ENCODE data around the gene ATG10.
"Not testable (repeated sequence)": the region's sequence is repeated elsewhere in the genome, so short reads cannot be mapped to it uniquely, and the experiment has no call there.

The ATG10 gene

DNA sequence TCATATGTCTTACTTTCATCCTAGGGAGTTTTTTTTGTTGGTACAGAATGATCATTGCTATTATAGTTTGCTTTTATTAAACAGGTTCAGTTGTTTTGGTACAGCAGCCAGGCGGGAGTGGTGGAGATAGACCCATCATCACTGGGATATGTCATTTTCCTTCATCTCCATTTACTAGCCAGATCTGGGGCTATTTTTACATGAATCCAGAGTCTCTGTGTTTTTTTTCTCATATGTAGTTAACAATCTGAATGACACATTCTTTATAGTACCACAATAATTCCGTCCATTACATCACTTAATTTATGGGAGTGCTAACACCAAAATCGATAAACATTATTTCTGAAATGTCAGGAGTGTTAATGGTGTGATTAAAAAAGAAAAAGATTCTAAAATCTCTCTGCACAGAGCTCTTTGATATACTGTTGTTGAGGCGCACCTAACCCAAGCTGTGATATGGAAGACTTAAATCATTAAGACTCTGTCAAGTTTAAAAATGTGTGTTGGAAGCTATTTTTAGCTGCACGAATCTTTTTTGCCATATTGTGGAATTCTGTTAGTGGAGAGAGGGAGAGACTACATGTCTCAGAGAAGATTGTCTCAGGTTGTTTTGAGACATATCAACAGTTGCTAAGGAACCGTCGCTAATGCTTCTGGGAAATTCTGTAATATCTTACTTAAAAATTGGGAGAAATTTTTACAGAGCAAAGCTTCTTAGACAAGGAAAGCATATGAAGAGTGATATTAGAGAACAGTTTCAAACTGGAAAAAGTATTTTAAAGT lies 246.7 kb downstream of the ATG10 start:
- DNase-seq (ENCODE audit: low read depth in 2 of 3, low spot score in 2 of 3) = no peak

DNA sequence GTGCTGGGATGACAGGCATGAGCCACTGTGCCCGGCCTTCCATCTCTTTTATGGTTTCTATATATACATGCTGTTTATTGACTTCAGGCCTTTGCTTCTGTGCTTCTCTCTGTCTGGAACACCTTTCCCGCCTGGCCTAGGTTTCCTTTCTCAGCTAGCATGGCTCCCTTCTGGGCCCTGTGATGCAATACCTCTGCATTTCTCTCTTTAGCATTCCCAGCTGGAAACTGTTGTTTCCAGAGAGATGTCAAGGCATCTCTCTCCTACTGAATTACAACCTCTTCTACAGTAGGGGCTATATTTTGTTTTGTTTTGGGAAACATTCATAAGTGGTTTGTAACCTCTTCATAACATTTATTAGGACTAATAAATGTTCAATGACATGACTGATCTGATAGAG lies 249.2 kb downstream of the ATG10 start:
- DNase-seq (ENCODE audit: low read depth in 2 of 3, low spot score in 2 of 3) = no peak

DNA sequence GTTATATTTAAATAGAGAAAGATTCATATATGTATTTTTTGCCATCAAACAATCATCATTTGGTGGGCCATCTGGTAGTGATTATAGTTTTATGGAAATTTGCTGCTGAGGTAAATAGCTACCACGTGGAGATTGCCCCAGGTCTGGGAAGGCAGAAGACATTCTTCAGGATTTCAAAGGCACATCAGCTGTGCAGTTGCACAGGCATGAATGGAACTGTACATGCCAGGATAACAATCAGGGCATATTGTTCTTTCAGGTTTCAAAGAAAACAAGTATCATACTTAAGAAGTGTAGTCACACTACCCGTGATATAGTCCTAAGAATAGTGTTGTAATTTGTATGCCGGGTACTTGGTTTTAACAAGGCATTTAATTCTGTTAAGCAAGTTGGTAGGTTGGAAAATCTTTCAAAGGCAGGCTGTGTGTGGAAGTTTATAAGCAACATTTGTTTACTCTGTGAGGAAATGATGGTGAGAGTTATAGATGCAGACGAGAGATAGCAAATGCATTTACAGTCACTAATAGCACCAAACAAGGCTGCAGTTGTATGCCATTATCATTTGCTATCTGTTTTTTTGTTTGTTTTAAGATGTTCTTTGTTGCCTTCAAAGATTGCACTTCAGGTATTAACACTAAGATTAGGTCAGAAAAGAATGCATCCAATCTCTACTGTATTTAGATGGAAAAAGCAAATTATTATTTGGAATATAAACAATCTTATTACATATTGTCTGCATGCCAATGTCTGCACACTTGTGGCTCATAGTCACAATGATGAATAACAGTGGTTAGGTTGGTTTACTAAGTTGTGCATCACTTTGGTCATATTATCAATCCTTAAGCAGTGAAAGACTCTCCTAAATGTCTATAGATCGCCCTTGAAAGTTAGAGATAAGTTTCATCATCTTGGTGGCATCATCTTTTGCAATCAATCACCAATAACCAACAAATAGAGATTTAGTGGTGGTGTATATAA lies 251.1 kb downstream of the ATG10 start:
- DNase-seq (ENCODE audit: low read depth in 2 of 3, low spot score in 2 of 3) = no peak

DNA sequence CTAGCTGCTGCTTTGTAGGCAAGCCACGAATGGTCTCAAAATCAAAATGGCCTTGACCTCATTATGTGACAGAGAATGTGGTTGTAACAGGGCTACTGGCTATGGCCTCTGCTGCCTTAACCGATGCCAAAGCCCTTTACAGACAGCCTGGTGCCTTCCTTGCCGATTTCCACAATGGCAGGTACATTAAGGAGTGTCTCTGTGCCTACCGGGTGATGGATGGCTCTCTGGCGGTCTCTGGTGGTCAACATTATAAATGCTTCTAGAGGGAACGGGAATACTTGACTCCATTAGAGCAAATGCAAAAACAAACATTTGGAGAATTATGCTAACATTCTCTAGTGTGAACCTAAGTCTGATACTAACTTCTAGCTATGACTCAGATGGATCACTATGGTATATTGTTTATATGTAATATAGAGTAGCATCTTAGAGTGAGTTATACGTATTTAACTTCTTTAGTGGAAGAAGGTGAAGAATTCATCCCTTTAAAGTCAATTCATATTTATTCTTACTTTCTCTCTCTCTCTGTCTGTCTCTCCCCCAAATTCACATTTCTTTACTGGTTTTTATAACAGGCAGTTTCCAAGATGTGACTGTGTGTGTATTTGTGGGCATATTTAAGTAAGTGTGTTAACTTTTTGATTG lies 253.8 kb downstream of the ATG10 start:
- peak; percentile 4 to 45 (median 12) for DNase-seq (ENCODE audit: low read depth in 2 of 3, low spot score in 2 of 3)

DNA sequence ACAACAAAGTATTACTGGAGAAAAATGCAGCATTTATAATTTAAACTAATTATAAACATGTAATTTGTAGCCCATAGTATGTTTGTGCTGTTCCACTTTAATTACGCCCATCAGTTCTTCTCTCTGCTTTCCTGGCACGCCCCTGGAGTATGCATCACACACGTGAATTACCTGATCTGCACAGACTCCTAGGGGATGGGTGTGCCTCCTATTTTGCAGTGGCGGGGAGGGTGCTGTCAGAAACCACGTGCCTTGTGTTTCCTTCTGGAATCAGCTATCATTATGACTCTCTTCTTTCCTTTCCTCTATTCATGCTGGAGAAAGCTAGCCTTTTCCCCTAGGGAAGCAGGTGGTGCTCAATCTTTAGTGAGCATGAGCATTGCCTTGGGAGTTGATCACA lies 263.1 kb downstream of the ATG10 start:
- DNase-seq (ENCODE audit: low read depth in 2 of 3, low spot score in 2 of 3) = no peak

DNA sequence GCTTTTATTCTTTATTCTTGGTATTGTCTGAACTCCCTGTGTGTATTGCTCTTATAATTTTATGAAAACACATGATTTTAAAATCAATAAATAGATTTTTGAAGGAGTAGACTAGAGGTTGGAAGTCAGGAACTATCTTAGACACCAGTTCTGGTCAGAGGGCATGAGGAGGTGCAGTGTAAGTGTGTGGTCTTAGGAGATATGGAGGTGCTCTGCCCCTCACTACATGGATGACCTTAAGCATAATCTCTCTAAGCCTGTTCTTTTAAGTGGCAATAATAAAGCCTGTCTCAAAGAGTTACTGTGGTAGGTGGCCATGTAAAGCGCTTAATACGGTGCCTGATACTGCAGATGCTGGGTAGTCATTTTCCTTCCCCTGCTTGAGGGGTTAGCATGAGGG lies 272.3 kb downstream of the ATG10 start:
- no peak for DNase-seq (ENCODE audit: low read depth in 2 of 3, low spot score in 2 of 3)

DNA sequence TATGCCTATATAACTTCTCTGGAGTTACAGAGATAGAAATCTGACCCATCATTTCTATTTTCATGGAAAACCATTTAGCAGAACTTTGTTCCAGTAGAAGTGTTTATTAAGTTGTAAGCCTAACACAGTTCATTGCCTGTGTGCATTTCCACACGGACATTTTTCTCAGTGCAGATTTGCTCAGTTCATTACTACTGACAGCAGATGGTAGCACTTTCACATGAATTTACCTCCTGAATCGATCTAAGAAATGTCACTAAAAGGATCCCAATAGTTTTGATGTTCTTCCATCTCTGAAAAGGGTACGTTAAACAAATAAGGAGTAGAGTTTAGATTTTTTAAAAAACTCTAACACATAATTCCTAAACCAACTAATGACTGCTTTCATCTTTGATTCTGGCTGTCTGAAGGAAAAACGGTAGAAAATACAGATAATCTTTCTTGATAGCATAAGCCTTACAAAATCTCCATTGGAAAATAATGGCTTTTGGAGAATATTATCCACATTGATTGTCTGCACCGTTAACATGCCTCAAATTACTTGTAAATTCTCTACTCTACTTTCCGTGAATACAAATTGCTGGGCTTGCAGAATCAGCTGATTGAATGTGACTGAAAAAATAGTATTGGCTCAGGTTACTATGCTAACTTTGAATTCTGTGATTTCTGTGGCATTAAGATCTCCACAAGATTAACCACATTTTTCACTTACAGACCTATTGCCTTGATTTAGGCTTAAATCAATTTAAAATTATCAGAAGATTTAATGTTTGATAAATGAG lies 273.2 kb downstream of the ATG10 start:
- DNase-seq (ENCODE audit: low read depth in 2 of 3, low spot score in 2 of 3) = no peak

DNA sequence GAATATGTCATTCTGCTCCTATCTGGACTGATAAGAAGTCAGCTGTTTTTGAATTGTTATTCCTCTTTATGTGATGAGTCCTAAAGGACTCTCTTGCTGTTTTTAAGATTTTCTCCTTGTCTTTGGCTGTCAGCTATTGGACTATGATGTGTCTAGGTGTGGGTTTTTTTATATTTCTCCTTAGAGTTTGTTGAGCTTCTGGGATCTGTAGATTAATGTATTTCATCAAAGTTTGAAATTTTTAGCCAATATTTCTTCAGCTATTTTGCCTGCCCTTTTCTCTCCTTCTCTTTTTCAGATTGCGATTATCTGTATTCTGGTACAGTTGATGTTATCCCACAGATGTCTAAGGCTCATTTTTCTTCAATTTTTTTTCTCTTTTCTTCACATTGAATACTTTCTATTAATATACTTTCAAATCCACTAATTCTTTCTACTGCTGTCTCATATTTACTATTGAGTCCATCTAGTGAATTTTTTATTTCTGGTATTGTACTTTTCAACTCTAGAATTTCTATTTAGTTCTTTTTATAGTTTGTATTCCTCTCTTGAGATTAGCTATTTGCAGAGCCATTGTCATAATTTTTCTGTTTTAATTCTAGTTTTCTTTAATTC lies 275.2 kb downstream of the ATG10 start:
- no peak for DNase-seq (ENCODE audit: low read depth in 2 of 3, low spot score in 2 of 3)

DNA sequence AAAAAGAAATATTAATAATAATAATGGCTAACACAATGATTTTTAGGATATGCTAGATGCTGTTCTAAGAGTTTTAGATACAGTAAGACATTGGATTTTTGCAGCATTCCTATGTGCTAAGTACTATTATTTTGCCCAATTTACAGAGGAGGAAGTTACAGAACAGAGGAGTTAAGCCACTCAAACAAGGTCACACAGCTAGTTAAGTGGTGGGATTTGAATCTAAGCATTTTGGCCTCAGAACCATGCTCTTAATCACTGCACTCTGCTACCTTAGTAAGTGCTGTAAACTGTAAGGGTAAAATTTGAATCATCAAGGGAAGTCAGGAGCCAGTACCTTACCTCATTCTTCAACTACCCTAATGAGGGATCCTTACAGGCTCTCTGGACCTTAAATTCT lies 280.9 kb downstream of the ATG10 start:
- DNase-seq (ENCODE audit: low read depth in 2 of 3, low spot score in 2 of 3) = no peak

DNA sequence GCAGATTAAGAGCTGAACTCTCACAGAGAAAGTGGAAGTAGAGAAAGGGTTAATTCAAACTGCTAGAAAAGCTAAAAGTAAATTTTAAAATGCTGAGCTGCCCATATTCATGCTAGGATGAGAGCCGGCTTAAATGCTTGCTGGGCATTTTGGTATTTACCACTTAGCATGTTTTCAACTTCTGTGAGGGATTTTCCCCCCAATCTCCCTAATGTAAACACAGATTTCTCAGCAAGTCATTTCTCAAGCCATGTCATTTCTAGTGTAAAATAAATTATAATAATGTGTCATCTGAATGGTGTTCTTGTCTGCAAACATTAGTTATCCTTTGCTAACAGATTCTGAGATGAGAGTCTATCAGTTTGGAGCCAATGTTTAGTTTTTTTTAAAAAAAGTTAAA lies 284.0 kb downstream of the ATG10 start:
- no peak for DNase-seq (ENCODE audit: low read depth in 2 of 3, low spot score in 2 of 3)

DNA sequence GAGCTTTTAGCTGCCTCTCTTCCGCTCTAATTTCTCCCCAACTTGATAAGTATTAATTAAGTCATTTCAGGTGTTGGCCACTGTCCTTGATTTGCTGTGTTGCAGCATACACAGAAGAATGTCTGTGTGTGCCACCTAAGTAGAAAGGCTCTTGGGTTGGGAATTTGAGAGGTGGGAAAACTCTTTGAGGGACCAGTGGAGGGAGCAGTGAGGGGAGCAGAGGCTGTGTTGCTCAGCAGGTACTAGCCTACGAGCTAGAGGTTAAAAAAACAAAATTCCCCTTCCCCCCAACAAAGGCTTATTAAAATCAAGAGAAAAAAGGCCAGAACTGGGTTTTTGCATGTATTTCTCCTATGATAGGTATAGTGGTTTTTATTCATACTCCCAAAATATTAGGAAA lies 285.4 kb downstream of the ATG10 start:
- DNase-seq (ENCODE audit: low read depth in 2 of 3, low spot score in 2 of 3) = no peak

DNA sequence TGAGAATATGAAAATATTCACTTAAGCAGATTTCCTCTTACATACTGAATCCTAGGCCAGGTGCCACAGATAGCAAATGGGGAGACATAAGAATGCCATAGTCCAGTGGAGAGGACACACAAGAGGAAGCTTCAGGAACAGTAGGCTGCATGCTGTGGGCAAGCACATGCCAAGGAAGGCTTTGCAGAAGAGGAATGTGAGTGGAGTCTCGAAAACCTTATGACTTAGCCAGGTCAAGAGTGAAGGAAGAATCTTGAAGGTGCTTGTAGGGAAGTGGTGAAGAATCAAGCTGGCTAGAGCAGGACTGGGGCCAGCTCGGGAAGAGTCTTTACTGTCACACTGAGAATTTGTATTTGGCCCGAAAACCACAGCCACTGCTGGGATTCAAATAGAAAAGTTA lies 285.9 kb downstream of the ATG10 start:
- DNase-seq (ENCODE audit: low read depth in 2 of 3, low spot score in 2 of 3) = no peak

DNA sequence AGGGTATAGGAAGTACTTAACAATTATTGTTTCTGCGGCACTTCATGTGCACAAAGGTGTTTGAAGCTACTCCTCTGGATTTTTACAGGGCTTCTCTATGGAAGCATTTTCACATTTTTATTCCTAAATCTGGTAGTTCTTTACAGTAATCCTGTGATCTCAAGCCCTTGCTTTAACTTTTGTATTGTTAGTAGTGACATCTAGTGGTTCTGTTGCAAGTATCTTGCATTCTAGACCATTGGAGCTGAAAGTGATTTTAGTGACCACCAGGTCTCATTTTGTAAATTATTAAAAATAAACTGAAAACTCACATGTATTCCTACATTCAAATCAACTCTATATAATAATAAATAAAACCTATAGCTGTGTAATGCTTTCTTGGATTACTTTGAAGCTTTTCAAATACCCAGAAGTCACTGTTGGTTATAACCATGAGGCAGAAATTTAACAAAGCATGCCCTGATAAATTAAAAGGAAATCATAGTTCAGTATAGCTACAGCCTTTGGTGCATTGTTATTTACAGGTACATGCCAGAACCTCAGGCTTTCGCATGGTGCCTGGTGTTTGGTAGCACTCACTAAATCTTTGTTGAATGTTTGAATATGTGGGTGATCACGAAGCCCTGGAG lies 287.5 kb downstream of the ATG10 start:
- DNase-seq (ENCODE audit: low read depth in 2 of 3, low spot score in 2 of 3) = no peak

DNA sequence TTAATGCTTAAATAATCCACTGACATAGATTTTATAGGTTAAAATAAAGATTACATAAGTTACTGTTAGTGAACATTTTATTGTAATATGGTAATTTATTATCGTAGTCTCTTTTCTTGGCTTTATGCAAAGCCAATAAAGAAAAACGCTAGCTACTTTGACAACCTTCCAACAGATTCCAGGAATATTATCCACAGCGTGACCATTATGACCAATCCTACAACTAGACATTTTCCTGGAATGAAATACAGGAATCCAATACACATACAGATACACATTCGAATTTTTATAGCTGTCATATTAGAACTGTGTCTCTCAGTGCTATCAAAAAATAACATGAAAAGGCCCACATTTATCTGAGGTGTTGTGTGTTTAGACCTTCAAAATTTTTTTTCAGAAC lies 293.2 kb downstream of the ATG10 start:
- no peak for DNase-seq (ENCODE audit: low read depth in 2 of 3, low spot score in 2 of 3)

DNA sequence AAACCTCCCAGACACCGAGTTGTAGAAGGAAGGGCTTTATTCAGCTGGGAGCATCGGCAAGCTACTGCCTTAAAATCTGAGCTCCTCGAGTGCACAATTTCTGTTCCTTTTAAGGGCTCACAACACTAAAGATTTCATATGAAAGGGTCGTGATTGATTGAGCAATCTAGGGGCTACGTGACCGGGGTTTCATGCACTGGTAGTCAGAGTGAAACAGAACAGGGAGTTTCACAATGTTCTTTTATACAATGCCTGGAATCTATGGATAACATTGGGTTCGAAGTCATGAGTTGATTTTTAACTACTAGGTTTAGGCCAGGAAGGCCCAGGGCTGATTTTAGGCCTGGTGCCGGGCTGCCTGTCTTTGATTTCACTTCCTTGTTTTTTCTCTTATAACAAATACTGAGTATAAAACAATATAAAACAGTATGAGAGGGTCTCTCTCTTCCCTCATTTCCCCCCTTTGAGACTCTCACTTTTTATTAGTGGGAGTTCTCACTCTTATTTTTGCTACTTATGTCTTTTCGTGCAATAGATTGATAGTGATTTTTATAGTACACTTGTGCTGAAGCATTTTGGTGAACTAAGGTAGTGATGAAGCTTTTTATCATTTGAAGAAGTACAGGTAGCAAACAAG lies 295.6 kb downstream of the ATG10 start:
- DNase-seq (ENCODE audit: low read depth in 2 of 3, low spot score in 2 of 3) = not testable (repeated sequence)

DNA sequence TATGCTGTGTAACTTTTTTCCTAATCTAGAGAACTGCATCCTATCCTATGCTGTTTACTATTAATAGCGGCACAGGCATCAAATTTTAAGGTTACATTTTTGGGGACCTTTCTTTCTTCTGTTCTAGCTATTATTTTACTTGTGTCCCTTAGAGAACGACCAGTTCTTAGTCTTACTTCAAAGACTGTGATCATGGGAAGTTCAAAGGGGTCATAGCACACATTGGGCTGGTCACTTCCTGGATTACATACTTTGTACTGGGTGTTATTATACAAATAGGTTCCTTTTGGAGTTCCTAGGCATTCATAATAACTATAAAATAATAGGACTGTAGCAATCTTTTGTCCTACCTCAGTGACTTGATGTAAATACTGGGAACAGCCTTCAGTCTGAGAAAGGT lies 297.5 kb downstream of the ATG10 start:
- not testable (repeated sequence) for DNase-seq (ENCODE audit: low read depth in 2 of 3, low spot score in 2 of 3)

DNA sequence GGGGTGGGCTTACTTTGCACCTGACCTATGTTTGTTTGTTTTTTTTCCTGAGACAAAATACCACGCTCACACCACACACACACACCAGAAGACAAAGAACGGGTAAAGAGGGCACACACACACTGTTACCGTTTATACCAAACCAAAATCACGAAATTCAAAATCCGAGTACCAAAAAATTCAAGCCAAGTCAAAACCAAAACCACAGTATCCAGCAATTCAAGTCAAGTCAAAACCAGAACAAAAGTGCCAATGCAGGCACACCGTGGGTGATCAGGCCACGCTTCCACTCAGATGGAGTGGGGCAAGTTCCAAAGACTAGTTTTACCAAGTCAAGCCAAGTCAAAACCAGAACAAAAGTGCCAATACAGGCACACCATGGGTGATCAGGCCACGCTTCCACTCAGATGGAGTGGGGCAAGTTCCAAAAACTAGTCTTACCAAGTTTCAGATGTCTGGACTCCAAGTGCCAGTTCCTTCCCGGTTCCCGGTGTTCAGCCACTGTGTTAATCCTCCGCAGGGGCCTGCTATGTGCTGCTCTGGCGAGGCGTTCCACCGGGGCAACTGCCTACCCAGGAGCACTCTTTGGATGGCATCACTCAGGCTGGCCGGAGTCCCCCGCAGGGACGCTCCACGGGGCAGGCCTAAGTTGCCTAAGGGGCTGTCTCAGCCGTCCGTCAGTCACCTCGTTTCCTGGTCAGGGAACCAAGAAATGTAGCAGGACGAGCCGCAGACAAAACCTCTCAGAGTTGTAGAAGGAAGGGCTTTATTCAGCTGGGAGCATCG lies 300.9 kb downstream of the ATG10 start:
- DNase-seq (ENCODE audit: low read depth in 2 of 3, low spot score in 2 of 3) = not testable (repeated sequence)

DNA sequence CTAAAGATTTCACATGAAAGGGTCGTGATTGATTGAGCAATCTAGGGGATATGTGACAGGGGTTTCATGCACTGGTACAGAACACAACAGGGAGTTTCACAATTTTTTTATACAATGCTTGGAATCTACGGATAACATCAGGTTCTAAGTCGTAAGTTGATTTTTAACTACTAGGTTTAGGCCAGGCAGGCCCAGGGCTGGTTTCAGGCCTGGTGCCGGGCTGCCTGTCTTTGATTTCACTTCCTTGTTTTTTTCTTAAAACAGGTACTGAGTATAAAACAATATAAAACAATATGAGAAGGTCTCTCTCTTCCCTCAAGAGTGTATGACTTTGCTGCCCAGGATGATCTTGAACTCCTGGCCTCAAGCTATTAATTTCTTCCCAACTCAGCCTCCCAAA lies 301.6 kb downstream of the ATG10 start:
- not testable (repeated sequence) for DNase-seq (ENCODE audit: low read depth in 2 of 3, low spot score in 2 of 3)
